NCI-H524 treated with DMSO at 0.1 percent for 48 hours (cell line): ENCODE measurements around the gene GRAP.

ENCODE experiments used
- DNase-seq: peaks from one replicate; lab custom pipeline; 2025; lab: John Stamatoyannopoulos, UW

Gene GRAP

DNA sequence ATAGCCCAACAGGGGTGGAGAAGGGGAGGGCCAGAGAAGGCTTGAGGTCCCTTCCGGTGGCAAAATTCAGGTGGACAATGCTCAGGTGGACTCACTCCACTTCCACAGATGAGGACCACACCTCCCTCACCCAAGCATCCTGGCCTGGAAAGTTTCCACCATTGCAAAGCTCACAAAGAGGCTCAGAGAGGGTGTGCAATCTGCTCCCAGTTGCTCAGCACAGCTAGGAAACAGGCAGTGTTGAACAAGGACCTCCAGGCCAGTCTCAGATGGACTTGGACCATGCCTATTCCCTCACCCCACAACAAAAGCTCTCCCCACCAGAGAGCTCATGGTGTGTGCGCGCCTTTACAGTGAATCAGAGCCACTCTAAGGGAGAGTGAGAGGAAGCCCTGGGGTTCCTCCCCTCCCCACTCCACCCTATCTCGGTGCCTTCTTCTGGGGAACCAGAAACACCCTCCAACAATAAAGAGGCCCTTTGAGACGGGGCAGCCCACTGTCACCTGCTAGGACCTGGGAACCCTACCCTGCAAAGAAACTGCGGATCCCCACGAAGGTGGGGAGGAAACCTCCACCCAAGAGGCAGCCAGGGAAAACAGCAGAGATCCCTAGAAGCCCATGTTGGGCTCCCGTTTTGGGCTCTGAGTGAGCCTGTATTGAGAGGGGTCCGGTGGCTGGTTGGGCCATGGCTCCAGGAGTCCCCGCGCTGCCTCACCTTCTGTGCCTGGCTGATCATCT, 43.8 kb downstream of the GRAP start:
- DNase-seq, result no peak

GRCh38 chr17:19001907-19002590, 44.7 kb downstream of the GRAP start:
- DNase-seq, result no peak

DNA sequence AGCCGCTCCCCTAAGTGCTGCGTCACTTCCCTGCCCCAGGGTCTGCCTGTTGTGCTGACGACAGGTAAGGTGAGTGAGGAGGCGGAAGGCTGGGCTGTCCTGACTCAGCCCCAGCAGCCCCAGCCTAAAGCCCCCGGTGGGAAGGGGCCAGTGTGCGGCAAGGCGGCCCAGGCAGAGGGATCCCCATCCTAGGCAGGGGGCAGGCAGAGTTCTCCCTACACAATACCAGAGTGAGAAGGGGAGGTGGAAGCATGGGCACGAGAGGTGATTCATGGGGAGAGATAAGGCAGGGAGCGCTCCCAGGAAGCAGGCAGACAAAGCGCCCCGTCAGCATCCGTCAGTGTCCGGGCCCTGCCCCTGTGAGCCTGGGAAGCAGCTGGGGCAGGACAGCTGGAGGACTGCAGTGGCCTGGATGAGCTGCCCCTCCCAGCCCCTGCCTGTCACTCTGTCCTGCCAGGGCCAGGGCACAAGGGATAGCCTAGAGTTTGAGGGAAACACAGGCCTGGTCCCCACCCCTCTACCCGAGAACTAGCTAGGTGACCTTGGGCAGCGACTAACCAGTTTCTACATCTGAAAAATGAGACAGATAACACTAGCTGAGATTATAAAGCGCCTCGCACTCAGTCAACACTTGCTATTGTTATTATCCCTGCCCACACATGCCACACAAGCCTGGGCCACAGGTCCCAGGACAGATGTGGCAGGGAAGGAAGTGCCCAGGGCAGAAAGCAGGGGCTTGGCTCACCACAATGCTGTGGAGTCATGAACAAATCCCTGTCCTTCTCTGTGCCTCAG, 46.0 kb downstream of the GRAP start:
- no peak for DNase-seq

DNA sequence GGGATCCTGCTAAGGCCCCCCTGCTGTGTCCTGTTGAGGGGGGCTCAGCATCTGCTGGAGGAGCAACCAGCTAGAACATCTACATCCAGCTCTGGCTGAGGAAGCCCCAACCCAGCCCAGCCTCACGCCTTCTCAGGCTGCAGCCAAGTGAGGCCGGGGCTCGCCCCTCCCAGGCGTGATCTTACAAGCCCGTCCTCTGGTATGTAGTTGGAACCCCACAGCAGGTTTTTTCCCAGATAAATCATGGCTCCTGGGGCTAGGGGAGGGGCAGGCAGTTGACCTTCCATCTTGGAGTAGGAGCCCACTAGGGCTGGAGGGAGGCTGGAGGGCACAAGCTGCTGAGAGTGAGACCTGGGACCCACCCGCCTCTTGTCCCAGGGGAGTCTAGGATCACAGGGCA, 46.8 kb downstream of the GRAP start:
- no peak for DNase-seq

DNA sequence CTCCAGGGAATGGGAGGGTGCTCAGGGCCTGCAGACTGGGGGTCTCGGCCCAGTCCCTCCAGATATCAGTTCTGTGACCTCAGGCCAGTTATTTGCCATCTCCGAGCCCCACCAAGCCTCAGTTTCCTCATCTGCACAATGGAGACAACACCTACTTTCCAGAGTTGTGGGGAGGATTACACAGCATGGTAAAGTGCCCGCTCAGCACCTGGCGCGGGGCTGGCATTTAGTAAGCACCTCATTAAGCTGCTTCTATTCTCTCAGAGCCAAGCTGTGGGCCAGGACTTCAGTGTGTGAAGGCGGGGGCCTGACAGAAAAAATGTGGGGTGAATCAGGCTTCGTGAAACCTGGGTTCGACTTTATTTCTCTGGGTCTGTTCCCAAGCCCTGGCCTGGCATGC, 47.4 kb downstream of the GRAP start:
- DNase-seq, result no peak

- no peak for DNase-seq
Observed at GRCh38 chr17:18997650-18998196, 49.0 kb downstream of the GRAP start.

DNA sequence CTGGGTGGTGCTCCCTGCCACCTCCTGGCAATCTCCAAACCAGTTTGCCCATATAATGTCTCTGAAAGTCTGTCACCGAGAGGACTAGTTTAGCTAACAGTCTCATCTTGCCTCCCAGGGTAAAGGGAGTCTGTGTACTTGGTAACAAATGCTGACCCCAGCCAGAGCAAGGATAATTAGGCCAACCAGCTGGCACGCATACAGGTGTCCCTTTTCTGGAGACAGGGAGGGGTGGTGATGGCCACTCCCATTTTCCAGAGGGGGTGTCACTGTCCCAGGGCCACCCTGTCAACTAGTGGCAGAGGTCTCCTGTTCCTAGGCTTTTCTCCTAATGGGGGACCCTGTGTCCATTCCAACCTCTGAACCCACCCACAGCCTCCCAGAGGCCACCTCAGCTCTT, 50.3 kb downstream of the GRAP start:
- no peak for DNase-seq

GRCh38 chr17:18995220-18995619, 51.5 kb downstream of the GRAP start:
- DNase-seq, result no peak

GRCh38 chr17:18994631-18995030, 52.1 kb downstream of the GRAP start:
- DNase-seq, result no peak

DNA sequence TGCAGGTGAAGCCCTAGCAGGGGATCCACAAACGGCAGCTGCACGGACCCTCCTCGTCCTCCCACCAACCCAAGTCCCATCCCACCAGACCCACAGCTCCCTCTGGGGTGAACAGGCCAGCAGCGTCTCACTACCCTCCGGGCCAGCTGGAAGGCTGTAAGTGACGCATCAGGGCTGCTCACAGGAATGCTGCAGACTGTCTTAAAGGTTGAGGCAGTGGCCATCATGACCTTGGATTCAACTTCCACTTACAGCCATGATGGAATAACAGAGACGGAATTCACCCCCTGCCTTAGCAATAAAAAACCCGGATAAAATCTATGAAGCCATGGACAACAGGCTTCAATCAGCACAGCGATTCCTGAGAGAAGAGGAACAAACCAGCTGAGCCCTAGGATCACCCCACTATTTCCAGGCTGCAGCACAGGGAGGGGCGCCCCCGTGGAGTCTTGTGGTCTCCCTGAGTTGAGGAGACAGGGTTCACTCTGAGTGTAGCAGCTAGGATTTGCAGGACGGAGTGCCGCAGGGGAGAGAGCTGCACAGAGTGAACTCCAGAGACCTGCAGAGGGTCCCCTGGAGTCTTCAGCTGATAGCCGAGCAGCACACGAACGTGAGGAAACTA, 52.7 kb downstream of the GRAP start:
- no peak for DNase-seq

GRCh38 chr17:18992454-18993130, 54.2 kb downstream of the GRAP start:
- no peak for DNase-seq

- no peak for DNase-seq
Observed at GRCh38 chr17:18991531-18992315, 55.0 kb downstream of the GRAP start.

DNA sequence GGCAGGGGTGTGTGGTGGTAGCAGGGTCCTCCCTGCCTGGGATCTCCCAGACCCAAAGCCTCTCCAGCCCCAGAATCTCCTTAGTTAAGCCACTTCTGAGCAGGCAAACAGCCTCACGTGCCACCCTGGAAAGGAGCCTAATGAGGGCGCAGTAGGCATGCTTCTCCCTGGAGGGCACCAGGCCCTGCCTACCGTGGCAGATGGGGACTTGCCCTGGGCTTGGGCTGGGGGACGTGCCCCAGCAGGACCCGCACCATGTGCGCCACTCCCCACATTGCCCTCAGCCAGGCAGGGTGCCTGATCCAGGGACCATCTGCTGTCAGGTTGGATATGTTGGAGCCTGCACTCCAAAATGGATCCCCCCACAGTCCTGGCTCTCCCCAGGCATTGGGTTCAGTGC, 56.4 kb downstream of the GRAP start:
- DNase-seq, result peak; percentile 88

GRCh38 chr17:18988546-18989173, 58.1 kb downstream of the GRAP start:
- no peak for DNase-seq

DNA sequence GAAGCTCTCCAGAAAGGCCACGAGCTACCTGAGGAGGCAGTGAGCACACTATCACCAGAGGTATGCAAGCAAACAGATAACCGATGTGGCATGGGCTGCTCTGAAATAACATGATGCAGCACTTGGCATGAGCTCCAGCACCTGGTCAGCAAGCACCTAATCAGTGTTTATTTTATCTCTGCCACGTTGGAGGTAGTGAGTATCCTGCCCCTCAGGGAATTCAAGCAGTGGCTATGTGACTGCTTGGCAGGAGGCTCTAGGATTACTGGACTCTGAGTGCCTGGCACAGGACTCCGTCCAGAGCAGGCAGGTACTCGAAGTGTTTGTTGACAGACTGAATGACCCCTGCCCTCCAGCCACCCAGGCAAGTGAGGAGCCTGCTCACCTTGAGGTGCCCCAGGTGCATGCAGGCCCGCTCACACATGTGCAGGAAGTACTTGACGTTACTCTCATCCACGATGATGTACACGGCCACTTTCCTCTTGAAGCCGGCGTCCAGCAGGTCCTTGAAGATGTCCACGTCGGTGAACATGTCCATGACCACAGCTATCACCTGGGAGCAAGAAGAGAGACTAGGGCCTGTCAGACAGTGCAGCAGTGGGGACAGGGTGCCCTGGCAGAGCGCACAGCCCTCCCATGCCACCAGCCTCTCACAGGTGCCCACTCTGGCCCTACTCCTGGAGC, 58.8 kb downstream of the GRAP start:
- no peak for DNase-seq

DNA sequence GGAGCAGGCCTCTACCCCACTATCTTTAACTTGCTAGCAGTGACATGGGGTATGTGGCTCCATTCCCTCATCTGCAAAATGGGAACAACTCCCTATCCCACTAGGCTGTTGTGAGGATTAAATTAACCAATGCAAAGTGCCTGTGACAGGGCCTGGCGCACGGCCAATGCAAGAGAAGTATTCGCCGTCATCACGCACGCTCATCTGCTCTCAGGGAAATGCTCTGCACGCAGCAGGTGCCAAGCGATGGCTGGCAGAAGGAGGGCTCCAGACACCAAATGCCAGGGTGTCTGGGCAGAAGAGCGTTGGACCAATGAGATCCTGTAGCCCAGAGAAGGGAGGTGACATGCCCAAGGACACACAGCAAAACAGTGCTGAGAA, 59.5 kb downstream of the GRAP start:
- no peak for DNase-seq

GRCh38 chr17:18986541-18987229, 60.1 kb downstream of the GRAP start:
- no peak for DNase-seq

GRCh38 chr17:18985475-18985874, 61.3 kb downstream of the GRAP start:
- DNase-seq, result no peak
